K562 (cell line): ENCODE results near the gene PAQR4. TPM values are rescaled to one million over a fixed set of nuclear protein-coding genes. Genes with fewer than 3 reads are reported as not detected.

Experiments
- ATAC-seq: fragments of 200-7000 bp; cut with Tn5 transposase; 3 replicates; pipeline ENCODE4 v1.9.1; 2020; ENCODE audit warnings: moderate library complexity
- BruUV-seq: library from RNA; stranded (reverse); fragments of 400-500 nt; replicated peaks from 2 replicates; lab custom pipeline; 2021; lab: Mats Ljungman, UMichigan
- CTCF ChIA-PET: fragments of 300-600 bp; formaldehyde crosslinking; extraction: SDS; loops from one replicate; lab custom pipeline; 2021; ENCODE audit warnings: low intra/inter-chr PET ratio; lab: Yijun Ruan, JAX
- POLR2A ChIA-PET: fragments of 300-600, 350-650 bp; sonication (Branson Sonifier 250); formaldehyde crosslinking; extraction: SDS; loops from one replicate; lab custom pipeline; 2021; ENCODE audit warnings: antibody characterized with exemption, inconsistent platforms; lab: Yijun Ruan, JAX
- DNase-seq, 4 experiments: peaks; one replicate each; pipeline versions ENCODE4 v3.0.0 to v3.0.0-alpha.2; 2011 to 2018; ENCODE audit warnings: low spot score in 3 of 4, mixed read lengths in 3 of 4; ENCODE audit errors: extremely low read depth in 1 of 4
- FAIRE-seq: peaks from 2 replicates; lab custom pipeline; 2011; peaks lifted over from hg19 to GRCh38; lab: Jason Lieb, UNC
- H2AFZ ChIP-seq: 2 replicates; pipeline ENCODE4 v1.6.0; 2011; ENCODE audit warnings: low read depth, low read length, control low read depth, inconsistent platforms
- H3K27ac ChIP-seq: fragments of 200-600 bp; 3 replicates; pipeline ENCODE4 v1.8.0; 2011; ENCODE audit warnings: low read depth, mild to moderate bottlenecking, control low read depth, inconsistent platforms, low read length, moderate library complexity, mixed read lengths; ENCODE audit errors: extremely low read depth
- H3K27me3 ChIP-seq, 2 experiments: fragments of 300-600 bp in 1 of 2; 2 replicates in 1 of 2; 3 replicates in 1 of 2; pipeline versions ENCODE4 v1.6.0 to v1.8.0; 2011; ENCODE audit warnings: inconsistent platforms in 2 of 2, low read length in 2 of 2, mild to moderate bottlenecking in 1 of 2, mixed read lengths in 1 of 2, moderate library complexity in 1 of 2; ENCODE audit not compliant: control insufficient read depth in 2 of 2, insufficient read depth in 2 of 2
- H3K36me3 ChIP-seq: fragments of 300-600 bp; 3 replicates; pipeline ENCODE4 v1.8.0; 2011; ENCODE audit warnings: mild to moderate bottlenecking, low read length, inconsistent platforms; ENCODE audit not compliant: control insufficient read depth, insufficient read depth
- H3K4me1 ChIP-seq, 2 experiments: fragments of 200-600 bp in 1 of 2; replicated peaks in 1 of 2; 2 replicates in 1 of 2; 3 replicates in 1 of 2; pipeline versions ENCODE4 v1.5.1 to v1.8.0; 2011; ENCODE audit warnings: inconsistent platforms in 2 of 2, low read length in 2 of 2, mild to moderate bottlenecking in 1 of 2, mixed read lengths in 1 of 2, moderate library complexity in 1 of 2; ENCODE audit not compliant: control insufficient read depth in 2 of 2, insufficient read depth in 2 of 2
- H3K4me2 ChIP-seq: 2 replicates; pipeline ENCODE4 v1.6.1; 2011; ENCODE audit warnings: low read length, control low read depth, inconsistent platforms, mixed read lengths; ENCODE audit not compliant: insufficient read depth
- H3K4me3 ChIP-seq: fragments of 200-600 bp; sonication (generic), shearing (Covaris generic); 2 replicates; pipeline ENCODE4 v1.5.1; 2016; ENCODE audit warnings: control low read depth, inconsistent platforms
- H3K79me2 ChIP-seq: fragments of 200-600 bp; 3 replicates; pipeline ENCODE4 v1.8.0; 2011; ENCODE audit warnings: low read length, inconsistent platforms; ENCODE audit not compliant: control insufficient read depth, insufficient read depth
- H3K9ac ChIP-seq, 2 experiments: 2 replicates each; pipeline versions ENCODE4 v1.6.0 to v1.6.1; 2011; ENCODE audit warnings: low read depth in 2 of 2, low read length in 2 of 2, control low read depth in 1 of 2, inconsistent platforms in 1 of 2, mild to moderate bottlenecking in 1 of 2, mixed read lengths in 1 of 2; ENCODE audit not compliant: insufficient read depth in 1 of 2
- H3K9me1 ChIP-seq: one replicate; pipeline ENCODE4 v1.6.0; 2011; ENCODE audit warnings: inconsistent platforms, mild to moderate bottlenecking, low read length, moderate library complexity; ENCODE audit not compliant: control insufficient read depth, insufficient read depth
- H3K9me3 ChIP-seq: replicated peaks from 2 replicates; pipeline ENCODE4 v1.5.1; 2011; ENCODE audit warnings: low read depth, low read length, inconsistent platforms; ENCODE audit not compliant: control insufficient read depth, insufficient read depth
- H4K20me1 ChIP-seq: replicated peaks from 2 replicates; pipeline ENCODE4 v1.6.1; 2011; ENCODE audit warnings: low read length, inconsistent platforms, mixed read lengths; ENCODE audit not compliant: control insufficient read depth, insufficient read depth
- WGBS: fragments of 100-300 bp; shearing (Covaris generic); methylation state at CpG from one replicate; pipeline ENCODE4 v1.1.6; 2016; ENCODE audit warnings: low coverage, mixed read lengths; ENCODE audit not compliant: insufficient coverage; ENCODE audit errors: missing lambda C conversion rate; 5-methylcytosine and 5-hydroxymethylcytosine counted together
- in situ Hi-C: fragments of 300-500 bp; cut with MboI; formaldehyde crosslinking; loops from 4 replicates; pipeline ENCODE4 v1.15.0; 2018; ENCODE audit warnings: inconsistent platforms, mixed read lengths
- intact Hi-C: fragments of 100-400 bp; cut with micrococcal nuclease; formaldehyde crosslinking; loops from 2 replicates; pipeline ENCODE4 v1.14.2; 2022
- polyA plus RNA-seq, 8 experiments: library from polyadenylated mRNA; depleted of rRNA in 4 of 8; stranded (reverse) in 5 of 8; unstranded in 3 of 8; fragments of >200 nt; fragmentation: Nextera tagmentation in 2 of 8; fragmentation: Illumina TruSeq in 1 of 8; extraction: Ambion mirVana in 2 of 8; extraction: Trizol in 1 of 8; gene quantifications; 2 replicates each; pipeline versions ENCODE4 v1.2.1 to v1.2.3, GENCODE V29; 2011 to 2014; ENCODE audit warnings: inconsistent platforms in 1 of 8, missing spikeins in 1 of 8
- total RNA-seq, 7 experiments: library from RNA; depleted of rRNA in 6 of 7; stranded (reverse); fragments of >200 nt in 6 of 7; fragmentation: Illumina TruSeq in 2 of 7; extraction: Trizol in 2 of 7; gene quantifications; 2 replicates each; pipeline versions ENCODE4 v1.2.1 to v1.2.3, GENCODE V29; 2011 to 2021; ENCODE audit warnings: low replicate concordance in 1 of 7
- TF ChIP-seq, protein P1 (sequence below): fragments of 450-650 bp; conservative IDR thresholded peaks from 2 replicates; pipeline ENCODE4 v1.6.1; 2016; ENCODE audit warnings: missing genetic modification characterization, low read depth, mild to moderate bottlenecking, missing compliant biosample characterization, moderate library complexity
- TF ChIP-seq, protein P2 (sequence below): sonication (generic); formaldehyde crosslinking; IDR thresholded peaks from 2 replicates; pipeline ENCODE4 v1.8.1; 2023; ENCODE audit warnings: mild to moderate bottlenecking, missing genetic modification reagents

Gene PAQR4
- total and polyA plus RNA-seq, 9 of the 15 experiments (the other 6 are each of a cell fraction or from before 2014, with no cell fraction given), result 0.62 to 40.4 (median 19.5) TPM

DNA sequence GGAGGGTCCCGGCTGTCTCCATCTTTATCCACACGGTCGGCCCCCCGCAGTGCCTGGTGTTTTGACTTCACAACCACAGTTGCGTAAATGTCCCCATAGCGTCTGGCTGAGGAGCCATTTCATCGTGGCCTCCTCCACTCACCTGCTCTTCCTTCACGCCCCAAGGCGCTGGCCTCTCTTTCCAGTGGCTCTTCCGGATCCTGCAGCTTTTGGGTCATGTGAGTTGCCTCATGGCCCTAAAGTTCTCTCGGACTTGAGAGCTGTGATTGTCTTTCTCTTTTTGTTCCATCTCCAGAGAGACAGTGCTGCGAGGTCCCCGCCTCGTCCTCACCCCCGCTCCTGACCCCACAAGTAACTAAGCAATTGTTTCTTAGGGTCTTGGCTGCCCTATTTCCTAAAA lies 34.7 kb upstream of the PAQR4 start:
- H3K9me1 ChIP-seq, result no peaks in the 10 kb centered on the region
- no peak overlapping the region for H3K4me3 ChIP-seq
- intact Hi-C loops, result no loop called here
- WGBS, result 89% methylated on average over 14 of the region's 15 CpGs
- ChIA-PET POLR2A (no interaction called here), CTCF (no interaction called here)
- H4K20me1 ChIP-seq, result no peaks in the 10 kb centered on the region
- DNase-seq (peak in 1 of 4 experiments; percentile 3), FAIRE-seq (no peak), ATAC-seq (no peak)
- no TSS peak for BruUV-seq
- H3K4me1 ChIP-seq, result peaks cover 0 to 9% of the 10 kb centered on the region in 2 experiments; a peak in 2 of 5 replicates
- no peaks in the 10 kb centered on the region for H3K79me2 ChIP-seq
- in situ Hi-C loops, result no loop called here
- no peak overlapping the region for H2AFZ ChIP-seq
- no peaks in the 10 kb centered on the region for H3K9me3 ChIP-seq
- H3K9ac ChIP-seq, result no peak overlapping the region
- TF ChIP-seq, protein P1, sequence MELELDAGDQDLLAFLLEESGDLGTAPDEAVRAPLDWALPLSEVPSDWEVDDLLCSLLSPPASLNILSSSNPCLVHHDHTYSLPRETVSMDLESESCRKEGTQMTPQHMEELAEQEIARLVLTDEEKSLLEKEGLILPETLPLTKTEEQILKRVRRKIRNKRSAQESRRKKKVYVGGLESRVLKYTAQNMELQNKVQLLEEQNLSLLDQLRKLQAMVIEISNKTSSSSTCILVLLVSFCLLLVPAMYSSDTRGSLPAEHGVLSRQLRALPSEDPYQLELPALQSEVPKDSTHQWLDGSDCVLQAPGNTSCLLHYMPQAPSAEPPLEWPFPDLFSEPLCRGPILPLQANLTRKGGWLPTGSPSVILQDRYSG, result no peak
- TF ChIP-seq, protein P2, sequence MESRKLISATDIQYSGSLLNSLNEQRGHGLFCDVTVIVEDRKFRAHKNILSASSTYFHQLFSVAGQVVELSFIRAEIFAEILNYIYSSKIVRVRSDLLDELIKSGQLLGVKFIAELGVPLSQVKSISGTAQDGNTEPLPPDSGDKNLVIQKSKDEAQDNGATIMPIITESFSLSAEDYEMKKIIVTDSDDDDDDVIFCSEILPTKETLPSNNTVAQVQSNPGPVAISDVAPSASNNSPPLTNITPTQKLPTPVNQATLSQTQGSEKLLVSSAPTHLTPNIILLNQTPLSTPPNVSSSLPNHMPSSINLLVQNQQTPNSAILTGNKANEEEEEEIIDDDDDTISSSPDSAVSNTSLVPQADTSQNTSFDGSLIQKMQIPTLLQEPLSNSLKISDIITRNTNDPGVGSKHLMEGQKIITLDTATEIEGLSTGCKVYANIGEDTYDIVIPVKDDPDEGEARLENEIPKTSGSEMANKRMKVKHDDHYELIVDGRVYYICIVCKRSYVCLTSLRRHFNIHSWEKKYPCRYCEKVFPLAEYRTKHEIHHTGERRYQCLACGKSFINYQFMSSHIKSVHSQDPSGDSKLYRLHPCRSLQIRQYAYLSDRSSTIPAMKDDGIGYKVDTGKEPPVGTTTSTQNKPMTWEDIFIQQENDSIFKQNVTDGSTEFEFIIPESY (CRISPR knock-in tag), result peak; percentile 39; the same call in 1 of the 2 replicates
- no peaks in the 10 kb centered on the region for H3K27me3 ChIP-seq
- H3K27ac ChIP-seq, result no peak overlapping the region
- peaks cover 58% of the 10 kb centered on the region; the same call in 2 of the 3 replicates for H3K36me3 ChIP-seq
- no peak overlapping the region for H3K4me2 ChIP-seq
